ELR (cell line): ENCODE data around the gene PRR18.

Experiments
- DNase-seq: peaks from one replicate; pipeline ENCODE4 v3.0.0-alpha.2; 2015; ENCODE audit warnings: low read depth

The PRR18 gene

DNA sequence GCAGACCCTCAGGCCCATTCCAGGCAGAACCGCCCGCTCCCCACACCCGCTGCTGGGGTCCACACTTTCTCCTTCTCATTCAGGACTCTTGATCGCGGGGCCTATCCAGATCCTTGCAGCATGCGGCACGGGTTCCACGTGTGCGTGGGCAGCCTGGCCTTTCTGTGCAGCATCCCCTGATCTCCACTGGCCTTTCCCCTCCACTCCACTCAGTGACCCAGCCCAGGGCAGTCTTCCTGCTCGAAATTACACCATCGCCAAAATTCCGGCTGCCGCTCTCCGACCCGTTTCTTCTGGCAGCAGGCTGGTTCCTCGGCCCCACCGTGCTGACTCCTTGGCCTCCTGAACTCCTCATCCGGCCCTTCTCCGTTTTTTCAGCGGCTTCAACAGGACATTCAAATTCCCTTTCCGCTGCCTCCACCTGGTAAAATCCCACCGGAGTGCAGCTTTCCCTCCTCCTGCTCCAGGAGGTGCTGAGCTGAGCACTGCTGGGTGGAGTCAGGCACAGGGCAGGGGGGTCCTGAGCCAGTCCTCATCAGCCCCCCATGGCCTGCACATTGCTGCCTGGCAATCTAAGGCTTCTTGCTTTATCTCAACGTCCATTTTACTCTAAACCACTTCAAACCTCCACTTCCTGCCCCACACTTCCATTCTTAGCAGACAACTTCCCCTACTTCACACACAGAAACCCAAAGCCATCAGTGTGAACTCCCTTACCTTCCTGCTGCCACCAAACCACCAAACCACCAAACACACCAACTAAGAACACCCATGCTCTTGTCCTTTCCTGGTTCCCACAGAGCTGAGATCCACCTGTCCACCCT is 25.2 kb upstream of the PRR18 start:
- no peak for DNase-seq

DNA sequence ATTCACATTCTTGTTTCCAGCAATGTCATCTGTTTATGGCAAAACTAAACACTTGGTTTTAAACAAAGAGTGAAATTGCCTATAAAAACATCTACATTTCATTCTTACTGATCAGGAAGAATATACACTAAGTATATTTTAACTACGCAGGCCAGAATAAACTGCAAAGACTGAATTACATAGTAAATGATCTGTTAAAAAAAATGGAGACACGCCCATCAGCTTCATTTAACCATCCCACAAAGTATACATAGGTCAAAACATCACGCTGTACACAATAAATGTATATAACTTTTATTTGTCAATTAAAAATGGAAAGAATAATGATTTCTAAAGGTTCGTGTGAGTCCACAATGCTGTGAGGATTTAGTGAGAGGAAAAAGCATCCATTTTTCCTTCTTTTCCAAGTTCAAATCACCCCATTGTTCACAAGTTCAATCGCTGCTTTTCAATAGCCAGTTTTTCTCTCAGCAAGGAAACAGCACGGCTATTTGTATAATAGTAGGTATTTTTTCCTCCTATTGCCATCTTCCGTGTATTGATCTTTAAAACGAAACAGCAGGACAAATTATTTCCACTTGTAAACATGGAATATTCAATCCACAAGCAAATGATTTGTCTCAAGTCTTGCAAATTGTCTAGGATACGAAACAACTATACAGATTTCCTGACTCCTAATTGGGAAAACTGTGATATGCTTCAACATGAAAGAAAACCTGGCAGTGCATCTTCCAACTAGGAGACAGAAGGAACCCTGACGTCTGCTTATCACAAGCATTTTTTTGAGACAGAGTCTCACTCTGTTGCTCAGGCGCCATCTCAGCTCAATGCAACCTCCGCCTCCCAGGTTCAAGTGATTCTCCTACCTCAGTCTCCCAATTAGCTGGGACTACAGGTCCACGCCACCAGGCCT is 23.6 kb upstream of the PRR18 start:
- DNase-seq, result no peak

DNA sequence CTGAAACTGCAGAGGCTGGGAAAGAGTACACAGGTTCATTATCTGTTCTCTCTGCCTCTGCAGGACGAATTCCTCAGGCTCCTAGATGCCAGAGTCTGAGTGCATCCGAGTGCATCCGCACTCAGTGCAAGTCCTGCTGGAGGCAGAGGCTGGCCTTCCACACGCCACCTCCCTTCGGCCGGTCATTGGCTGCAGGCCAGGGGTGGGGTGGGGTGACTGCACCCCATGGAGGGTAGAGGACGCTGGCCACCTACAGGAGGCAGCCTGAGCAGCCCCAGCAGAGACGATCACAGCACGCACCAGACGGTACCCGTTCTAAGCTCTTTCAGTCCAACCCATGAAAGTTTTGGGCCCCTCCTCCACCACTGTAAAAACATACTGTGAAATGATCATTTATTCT is 22.4 kb upstream of the PRR18 start:
- DNase-seq, result peak; percentile 22

DNA sequence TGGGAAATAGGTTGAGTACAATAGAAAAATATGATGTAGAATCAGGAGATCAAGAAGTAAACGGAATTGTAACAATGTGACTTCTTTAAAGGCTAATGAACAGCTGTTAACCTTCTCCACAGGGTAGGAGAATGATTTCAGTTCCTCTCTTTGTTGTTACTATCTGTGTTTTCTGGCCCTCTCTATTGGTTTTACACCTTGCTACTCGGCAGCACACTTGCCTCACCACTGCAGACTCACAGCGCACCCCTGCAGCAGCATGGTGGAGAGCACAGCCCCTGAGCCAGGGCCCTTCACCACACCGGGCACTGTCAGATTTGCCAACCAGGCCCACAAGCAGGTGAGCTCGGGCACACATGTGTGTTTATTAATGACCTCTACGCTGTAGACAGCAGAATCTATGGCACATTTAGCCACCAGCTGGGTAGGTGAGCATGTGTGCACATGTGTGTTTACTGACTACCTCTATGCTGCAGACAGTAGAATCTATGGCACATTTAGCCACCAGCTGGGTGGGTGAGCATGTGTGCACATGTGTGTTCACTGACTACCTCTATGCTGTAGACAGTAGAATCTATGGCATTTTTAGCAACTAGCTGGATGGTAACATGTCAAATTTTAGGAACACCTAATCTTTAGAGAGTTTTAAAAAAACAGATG is 17.3 kb upstream of the PRR18 start:
- DNase-seq, result no peak

DNA sequence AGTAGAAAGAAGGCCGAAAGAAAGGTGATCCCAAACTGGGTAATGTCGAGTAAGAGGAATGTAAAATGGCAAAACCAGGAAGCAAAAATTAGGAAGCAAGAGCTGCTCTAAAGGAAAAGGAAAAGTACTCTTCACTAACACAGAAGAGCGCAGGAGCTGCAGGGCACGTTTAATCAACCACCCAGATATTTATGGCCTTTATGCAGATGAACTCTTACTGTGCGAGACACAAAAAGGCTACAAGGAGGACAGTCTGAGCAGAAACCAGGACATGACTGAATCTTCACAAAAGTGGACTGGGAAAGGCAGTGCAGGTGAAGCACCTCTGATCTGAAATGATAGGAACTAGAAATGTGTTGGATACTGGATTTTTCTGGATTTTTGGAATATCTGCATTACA is 15.2 kb upstream of the PRR18 start:
- no peak for DNase-seq

DNA sequence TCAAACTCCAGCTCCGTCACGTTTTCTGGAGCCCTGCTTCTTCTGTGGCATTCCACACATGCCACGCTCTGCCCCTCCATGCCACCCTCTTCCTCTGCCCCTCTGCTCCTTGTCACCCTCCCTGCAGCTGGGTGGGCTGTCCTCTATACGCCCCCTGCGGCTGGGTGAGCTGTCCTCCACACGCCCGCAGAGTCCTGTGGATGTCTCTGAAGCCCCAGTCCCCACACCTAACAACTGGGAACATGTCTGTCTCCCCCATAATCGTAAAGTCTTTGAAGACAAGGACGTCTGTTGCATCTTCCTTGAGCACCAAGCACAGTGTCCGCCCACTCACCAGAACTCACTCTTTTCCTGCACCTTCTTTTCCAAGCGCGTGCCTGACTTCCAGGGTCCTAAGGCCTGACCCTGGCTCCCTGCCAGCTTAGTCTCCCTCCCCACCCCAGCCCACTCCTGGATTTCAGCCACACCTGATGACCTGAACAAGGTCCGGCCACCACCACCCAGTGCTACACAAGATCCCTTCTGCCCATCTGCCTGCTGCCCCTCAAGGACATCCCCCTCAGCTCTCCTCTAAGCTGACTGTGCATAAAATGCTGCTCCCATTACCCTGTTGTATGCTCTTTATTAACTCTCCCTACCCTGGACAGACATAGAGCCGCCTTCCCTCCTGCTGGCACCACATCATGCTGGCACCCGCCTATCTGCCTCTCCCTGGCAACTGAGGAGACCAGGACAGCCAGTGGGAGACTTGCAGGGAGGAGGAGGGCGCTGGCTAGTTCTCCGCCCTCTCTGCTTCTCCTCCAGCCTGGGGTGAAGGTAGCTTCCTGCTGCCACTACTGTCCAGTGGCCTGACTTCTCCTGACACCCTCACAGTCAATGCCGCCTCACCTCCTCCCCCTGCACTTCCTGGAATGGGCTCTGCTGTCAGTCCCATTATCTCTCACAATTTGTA is 10.7 kb upstream of the PRR18 start:
- no peak for DNase-seq

DNA sequence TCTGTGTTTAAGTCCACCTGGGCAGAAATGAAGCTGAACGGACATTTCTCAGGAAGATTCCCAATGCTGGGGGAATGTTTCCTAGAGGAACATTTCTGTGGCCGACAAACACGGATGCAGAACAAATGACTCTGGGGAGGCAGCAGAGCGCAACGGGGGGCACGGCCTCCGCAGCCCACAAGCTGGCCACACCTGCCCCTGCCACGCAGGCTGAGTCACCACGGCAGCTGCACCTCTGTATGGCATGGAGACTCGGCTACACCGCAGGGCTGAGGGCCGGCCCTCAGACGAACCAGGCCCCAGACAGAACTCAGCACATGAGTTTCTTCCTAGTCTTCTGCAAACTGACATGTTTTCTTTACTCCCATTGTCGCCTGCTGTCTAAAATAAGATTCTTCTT is 10.0 kb upstream of the PRR18 start:
- no peak for DNase-seq

DNA sequence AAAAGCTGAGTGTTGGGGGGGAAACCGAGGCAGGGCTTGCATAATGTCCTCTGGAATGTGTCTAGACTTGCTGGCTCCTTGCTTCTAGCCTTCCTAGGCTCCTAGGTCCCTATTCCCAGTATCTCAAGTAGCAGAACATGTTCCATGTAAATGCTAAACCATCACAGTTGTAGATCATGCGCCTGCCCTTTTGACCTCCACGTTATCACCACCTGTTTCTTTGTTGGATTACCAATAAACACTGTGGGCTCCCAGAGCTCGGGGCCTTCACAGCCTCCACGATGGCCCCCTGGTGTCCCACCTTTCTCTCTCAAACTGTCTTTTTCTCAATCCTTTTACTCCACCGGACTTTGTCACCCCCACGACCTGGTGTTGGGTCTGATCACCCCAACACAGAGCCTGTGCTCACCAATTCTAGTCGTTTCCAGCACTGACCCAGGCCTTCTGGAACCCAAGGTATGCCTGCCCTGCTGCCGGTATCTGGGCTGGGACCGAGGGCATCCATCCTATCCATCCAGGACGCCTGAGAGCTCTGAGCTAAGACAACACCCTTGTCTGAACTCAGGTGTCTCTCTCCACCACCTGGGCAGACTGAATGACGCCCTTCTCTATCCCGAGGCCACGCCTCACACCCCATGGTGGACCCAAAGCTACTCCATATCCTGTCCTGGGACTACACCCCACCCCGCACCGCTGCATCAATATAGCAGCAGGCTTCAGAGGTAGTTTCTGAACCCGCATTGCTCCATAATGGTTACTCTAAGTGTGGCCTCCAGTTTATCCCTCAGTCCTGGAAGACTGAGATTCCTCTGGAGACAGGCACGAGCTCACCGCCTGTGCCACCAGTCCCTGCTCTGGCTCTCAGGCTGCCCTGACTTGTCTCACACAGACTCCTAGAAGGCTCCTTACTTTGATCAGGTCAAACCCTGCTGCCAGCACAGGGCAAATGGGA is 9.3 kb upstream of the PRR18 start:
- no peak for DNase-seq

DNA sequence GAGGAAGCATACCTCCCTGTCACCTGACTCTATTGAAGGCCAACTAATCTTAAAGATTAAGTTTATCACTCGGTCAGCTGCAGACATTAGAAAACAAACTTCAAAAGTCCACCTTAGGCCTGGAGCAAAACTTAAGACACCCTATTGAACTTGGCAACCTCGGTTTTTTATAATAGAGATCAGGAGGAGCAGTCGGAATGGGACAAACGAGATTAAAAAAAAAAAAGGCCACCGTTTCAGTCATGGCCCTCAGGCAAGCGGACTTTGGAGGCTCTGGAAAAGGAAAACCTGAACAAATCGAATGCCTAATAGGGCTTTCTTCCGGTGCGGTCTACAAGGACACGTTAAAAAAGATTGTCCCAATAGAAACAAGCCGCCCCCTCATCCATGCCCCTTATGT is 7.2 kb upstream of the PRR18 start:
- DNase-seq, result no peak

DNA sequence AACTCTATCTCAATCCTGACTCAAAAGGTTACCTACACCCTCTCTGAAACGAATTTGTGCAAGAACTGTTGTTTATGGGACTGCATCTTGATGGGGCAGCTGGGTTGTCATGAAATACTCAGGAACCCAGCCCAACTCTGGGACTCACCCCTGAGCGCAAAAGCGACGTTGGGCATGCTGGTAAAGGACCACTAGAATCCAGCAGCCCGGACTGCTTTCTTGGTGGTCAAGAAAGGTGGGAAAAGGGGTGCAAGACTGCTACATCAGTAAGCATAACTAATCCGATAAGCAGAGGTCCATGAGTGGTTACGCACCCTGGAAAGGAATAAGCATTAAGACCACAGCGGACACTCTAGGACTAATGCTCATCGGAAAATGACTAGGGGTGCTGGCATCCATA is 6.3 kb upstream of the PRR18 start:
- no peak for DNase-seq

DNA sequence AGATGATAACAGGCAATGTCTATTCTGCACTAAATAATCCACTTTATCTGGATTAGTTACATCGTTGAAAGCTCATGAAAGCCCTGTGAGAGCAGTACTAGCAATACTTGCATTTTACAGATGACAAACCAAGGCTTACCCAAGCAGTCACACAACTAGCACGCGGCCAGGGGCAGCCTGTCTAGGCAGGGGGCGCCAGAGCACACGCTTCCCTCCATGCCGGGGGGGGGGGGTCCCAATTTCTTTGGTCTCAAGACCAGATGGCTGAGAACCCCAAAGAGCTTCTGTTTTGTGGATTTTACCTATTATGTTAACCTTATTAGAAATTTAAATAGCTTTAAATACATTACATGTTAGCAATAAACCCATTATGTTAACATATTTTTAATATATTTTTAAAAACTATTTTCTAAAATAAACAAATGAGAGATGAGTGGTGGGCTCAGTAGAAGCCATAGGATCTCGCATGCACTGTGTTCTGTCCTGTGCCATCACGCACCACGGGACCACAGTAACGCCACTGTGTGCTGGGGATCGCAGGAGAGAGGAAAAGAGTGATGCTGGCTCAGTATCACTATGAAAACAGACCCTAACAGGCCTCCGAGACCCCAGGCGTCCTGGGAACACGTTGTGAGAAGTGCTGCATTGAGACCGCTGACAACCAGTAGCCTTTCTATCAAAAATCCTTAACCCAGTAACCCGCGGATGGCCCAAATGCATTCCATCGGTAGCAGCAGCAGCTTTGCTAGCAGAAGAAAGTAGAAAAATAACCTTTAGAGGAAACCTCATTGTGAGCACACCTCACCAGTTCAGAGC is 5.3 kb upstream of the PRR18 start:
- DNase-seq, result peak; percentile 61

DNA sequence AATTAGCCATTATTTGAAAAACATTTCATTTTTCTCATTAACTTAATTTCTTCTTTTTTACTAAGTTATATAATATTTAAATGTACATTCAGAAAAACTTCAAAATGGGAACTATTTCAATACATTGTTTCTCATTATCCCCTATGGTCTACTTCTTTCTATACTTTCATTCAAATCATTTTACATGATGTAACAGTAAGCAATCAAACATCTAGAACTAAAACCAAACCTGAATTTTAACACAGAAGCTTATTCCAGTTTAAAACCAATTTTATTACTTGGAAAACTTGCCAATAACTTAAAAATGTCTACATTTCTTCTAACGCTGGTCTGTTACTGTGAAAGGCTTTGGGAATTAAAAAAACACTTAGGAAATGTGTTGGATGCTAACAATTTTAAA is 4.6 kb upstream of the PRR18 start:
- DNase-seq, result no peak

DNA sequence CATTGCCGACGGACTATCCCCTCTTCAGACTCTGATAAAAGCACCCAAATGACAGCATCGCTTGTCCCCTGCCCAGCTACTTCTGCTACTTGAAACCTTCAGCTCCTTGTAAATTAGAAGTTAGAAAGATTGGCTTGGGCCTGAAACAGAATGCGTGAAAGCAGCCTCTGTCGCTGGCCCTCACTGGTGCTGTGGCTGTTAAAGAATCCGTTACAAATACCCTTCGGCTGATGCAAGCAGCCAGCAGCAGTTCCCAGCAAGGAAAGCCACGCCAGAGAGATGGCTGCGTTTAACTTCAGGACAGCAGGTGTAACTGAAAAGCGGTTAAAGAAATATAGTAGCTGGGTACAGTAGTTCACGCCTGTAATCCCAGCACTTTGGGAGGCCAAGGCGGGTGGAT is 2.4 kb upstream of the PRR18 start:
- no peak for DNase-seq

DNA sequence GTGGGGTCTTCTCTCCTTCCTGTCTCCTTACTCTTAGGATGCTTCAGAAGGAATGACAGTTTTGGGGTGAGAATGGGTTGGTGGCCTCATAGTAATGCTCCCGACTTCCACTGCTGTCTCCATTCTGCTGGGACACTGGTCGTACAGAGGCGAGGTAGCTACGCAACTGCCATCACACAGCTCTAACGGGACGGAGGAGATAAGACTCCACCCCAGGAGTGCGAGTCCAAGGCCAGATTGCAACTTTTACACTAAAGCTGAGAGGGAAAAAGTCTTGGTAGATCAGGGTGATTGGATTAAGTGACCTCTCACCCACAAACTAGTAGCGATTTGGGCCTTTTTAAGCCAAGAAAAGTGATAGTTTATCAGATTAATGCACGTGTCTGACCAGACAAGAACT is 1.8 kb upstream of the PRR18 start:
- DNase-seq, result no peak

DNA sequence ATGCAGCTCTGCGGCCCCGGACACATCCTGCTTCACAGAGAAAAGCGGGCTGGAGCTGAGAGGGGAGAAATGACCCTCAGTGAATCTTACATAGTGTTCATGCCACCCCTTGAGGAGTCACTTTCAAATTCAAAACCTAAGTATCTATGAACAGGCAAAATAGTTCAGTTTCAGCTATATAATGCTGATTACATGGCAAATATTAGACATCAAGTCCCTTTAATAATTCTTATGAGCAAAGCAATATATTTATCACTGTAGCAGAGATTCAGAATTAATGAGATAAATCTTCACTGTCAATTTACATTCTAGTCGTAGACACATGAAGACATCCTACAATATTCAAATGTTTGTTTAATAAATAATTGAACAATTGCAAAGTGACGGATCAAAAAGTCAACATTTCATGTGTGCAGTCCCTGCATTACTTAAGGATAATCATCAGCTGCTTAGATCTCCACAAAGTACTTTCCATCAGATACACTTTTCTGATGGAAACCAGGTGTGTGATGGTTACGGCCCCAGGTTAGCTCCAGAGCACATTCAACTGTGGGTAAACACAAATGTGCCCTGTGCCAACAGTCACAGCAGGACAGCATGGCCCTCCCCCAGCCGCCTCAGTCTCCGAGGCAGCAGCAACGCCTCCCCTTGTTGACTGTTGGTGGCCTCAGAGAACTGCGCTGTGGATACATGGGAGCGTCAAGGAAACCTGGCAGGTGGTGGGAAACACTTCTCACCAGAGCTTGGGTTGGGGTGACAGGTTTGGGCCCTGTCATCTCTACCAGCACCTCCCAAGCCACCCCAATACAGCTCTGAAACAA is 787 bp upstream of the PRR18 start:
- no peak for DNase-seq

DNA sequence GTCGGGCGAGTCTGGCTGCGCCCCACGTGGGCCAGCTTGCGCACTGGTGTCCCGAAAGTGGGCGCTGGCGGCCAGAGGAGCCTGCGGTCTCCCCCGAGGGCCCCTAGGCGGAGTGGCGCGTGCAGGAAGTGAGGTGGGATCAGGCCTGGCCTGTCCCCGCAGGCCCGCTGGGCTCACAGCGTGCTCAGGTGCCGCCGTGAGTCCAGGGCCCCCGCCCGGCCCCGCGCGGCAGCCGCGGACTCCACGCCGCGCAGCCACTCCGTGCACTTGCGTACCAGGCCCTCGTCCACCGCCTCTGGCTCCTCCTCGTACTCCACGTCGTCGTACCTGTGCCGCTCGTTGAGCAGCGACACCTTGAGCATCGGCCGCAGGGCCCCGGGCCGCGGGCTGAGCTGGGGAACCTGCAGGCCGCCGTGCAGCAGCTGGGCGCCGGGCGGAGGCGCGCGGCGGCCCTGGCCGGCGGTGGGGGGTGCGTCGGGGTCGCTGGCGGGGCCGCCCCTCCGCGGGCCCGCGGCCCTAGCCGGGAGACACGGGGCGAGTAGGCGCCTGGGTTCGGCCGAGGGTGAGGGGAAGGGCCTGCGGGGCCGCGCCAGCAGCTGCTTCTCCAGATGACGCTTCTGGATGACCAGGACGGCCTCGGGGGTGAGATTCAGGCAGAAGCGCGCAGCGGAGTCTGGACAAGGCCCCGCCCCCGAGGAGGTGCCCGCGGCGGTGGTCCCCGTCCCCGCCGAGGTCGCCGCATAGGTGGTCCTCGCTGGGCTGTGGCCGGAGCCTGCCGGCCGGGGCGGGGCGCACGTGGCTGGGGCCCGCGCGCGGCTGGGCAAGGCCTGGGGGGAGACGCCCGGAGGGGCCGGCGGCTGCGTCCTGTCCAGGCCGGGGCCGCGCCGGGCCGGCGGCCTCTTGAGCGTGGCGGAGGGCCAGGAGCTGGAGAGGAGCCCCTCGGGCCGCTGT is 835 bp downstream of the PRR18 start:
- DNase-seq, result peak; percentile 6

DNA sequence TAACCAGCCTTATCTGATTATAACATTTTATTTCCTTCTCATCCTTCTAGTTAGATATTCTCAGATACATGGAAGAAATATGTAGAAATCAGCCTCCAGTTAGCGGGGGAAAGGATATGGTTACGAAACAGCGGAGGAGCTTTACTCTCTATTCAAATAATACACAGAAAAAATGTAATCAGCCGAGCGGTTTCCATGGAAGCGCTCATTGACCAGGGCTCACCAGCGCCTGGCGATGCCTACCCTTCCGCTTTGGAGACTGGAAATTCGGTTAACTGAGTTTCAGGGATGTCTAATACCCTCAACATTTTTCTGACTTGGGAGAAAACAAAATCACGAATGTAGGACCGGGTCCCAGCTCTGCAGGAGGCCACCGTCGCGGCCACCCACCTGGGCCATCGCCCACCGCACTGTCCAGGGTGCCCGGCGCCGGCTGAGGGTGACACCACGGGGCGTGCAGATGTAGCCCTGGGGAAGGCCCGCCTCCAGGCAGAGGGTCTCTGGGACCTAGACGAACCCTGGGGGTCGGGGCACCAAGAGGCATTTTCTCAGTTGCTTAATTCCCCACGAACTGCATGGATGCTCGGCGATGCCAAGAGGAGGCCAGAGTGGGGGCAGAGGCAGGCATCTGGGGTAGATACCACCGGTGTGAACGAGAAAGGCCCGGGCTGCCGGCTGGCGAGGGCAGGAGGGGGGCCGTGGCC is 1.7 kb downstream of the PRR18 start:
- DNase-seq, result no peak
